Brain pericyte (primary cell): Measurements from ENCODE around the gene USP32.
"Not testable (repeated sequence)": the region's sequence is repeated elsewhere in the genome, so short reads cannot be mapped to it uniquely, and the experiment has no call there.

Experiments
- DNase-seq: peaks from one replicate; pipeline ENCODE4 v3.0.0-alpha.2; 2012; ENCODE audit warnings: low read depth, low spot score

The USP32 gene

GRCh38 chr17:60240290-60240689, 151.6 kb downstream of the USP32 start:
- no peak for DNase-seq

- DNase-seq: no peak
Observed at GRCh38 chr17:60231691-60232090, 160.2 kb downstream of the USP32 start.

GRCh38 chr17:60231234-60231633, 160.7 kb downstream of the USP32 start:
- DNase-seq: no peak

GRCh38 chr17:60230358-60230757, 161.6 kb downstream of the USP32 start:
- DNase-seq: no peak

GRCh38 chr17:60229188-60229802, 162.6 kb downstream of the USP32 start:
- DNase-seq: no peak

GRCh38 chr17:60227276-60227675, 164.7 kb downstream of the USP32 start:
- not testable (repeated sequence) for DNase-seq

DNA sequence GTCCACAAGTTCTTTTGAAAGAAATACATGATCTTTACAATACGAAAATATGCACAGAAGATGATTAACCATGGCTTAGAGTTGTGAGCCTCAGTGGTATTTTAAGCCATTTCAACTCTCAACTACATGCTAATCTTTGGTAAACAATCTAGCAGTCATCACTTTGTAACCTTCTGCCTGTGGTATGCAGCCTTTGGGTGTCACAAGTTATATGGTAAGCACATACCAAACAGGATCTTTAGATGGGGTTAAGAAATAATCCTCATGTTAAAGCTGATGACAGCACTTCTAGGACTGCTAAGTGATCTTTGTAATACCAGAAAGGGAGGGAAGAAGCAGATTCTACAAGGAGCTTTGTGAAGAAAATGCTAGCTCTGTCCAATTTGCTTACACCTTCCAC, 167.9 kb downstream of the USP32 start:
- no peak for DNase-seq

GRCh38 chr17:60223456-60223855, 168.5 kb downstream of the USP32 start:
- no peak for DNase-seq

- DNase-seq: not testable (repeated sequence)
Observed at GRCh38 chr17:60218774-60219173, 173.2 kb downstream of the USP32 start.

GRCh38 chr17:60215895-60216294, 176.0 kb downstream of the USP32 start:
- not testable (repeated sequence) for DNase-seq

DNA sequence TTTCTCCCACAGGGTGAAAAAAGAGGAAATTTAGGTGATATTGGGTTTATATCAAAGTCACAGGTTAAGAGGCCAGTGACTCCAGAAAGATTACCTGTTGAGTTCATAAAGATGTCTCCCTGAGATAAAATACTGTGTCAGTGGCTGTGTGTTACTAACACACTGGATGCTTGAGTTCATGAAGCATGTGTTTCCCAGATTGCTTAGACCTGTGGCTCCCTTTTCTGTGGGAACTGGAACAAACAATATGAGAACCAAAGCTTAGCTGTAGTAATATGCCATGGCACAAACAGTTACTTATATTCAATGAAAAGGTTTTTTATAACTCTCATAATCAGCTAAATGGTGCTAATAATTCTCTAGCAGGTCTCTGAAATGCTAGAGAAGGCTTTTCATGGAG, 180.7 kb downstream of the USP32 start:
- DNase-seq: not testable (repeated sequence)

GRCh38 chr17:60208302-60208701, 183.6 kb downstream of the USP32 start:
- DNase-seq: not testable (repeated sequence)

DNA sequence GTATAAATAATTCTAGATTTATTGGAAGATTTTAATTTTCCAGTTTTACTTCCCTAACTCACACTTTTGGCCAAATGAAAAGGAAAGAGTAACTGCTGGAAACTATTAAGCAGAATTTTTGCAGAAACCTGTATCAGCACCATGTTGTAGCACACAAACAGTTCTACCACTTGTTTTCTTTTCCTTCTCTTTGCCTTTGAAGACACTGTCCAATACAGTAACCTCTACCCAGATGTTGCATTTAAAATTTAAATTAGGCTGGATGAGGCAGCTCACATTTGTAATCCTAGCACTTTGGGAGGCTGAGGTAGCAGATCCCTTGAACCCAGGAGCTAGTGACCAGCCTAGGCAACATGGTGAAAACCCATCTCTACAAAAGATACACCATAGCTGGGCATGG, 186.2 kb downstream of the USP32 start:
- DNase-seq: not testable (repeated sequence)

DNA sequence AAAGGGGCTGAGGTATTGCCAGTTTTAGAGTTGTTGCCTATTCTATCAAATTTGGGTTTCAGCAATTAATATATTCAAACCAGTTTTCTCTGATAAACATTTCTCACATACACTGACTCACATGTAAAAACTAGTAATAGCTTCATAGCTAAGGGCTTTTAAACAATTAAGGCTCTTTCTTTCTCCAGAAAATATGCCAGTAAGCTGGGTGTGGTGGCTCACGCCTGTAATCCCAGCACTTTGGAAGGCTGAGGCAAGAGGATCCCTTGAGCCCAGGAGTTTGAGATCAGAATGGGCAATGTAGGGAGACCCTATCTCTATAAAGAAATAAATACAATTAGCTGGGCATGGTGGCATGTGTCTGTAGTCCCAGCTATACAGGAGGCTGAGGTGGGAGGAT, 193.3 kb downstream of the USP32 start:
- DNase-seq: not testable (repeated sequence)

GRCh38 chr17:60194141-60194540, 197.8 kb downstream of the USP32 start:
- not testable (repeated sequence) for DNase-seq

GRCh38 chr17:60193482-60193881, 198.5 kb downstream of the USP32 start:
- no peak for DNase-seq

DNA sequence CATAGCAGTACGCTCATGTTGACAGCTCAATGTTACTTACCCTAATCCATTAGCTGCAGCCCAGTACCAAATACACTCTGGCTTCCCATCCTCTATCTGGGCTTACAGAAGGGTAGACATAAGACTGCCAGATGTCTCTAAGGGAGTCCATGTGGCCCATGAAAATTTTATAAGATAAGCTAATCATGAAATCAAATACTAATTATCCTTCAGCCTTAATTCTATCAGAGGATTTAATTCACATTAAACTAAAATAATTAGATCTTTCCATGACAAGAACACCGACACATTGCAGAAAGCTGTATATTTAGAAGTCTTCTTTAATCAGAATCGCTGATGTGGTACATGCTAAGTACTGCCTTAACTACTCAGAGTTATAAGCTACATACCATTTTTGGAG, 198.9 kb downstream of the USP32 start:
- not testable (repeated sequence) for DNase-seq

GRCh38 chr17:60190032-60190431, 201.9 kb downstream of the USP32 start:
- DNase-seq: not testable (repeated sequence)

GRCh38 chr17:60188759-60189158, 203.2 kb downstream of the USP32 start:
- DNase-seq: no peak

DNA sequence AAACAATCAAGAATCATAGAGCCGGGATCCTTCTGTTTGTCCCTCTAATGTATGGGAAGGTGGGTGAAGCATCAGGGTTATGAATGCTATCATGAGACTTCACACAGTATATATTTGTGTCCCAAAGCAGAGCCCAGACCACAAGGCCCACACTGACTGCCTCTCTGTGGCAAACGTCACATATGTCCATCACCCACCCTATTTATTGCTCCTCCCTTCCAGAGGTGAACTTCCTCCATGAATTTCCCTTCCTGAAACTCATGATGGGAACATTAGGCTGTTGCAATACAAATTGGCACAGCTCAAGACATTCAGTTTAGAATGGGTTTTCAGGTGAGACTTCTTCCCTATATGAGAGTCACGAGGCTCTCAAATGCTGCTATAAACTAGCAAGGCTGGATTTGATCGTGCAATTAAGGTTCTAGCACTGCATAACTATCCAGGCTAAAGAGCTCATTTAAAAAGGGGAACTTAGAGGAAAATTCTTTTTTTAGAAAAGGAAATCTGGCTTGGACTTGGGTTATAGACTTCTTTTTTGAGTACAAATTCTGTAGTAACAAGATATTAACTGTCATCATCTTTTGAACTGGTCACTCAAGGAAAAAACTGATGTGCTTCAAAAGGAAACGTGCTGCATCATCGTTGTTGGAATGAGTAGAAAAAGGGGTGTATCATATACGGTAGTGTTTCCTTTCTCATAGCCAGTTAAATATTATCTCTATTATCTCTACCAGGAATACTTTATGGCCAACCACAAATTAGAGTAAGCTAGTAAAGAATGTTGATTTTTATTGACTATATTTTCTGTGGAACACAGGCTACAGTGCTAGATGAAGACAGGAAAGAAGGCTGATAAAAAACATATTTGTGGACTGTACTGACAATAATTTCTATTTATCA, 204.8 kb downstream of the USP32 start:
- not testable (repeated sequence) for DNase-seq

- not testable (repeated sequence) for DNase-seq
Observed at GRCh38 chr17:60186372-60186771, 205.6 kb downstream of the USP32 start.

DNA sequence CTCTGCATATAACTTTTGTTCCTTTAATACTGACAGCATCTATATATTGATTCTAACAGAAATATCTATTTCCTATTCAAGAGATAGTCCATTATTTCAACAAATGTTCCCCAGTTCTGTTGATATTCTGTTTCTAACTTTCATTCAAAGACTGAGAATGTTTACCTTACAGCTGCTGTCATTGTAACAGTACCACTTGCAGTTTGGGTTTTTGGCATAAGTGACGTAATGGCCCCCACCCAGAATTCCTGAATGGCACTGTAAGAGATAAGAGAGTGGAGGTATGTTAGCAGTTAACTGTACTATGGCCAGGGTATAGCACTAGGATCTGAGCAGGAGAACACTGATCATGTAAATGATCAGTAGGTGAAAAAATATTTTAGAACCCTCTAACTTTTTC, 211.6 kb downstream of the USP32 start:
- not testable (repeated sequence) for DNase-seq

- DNase-seq: not testable (repeated sequence)
Observed at GRCh38 chr17:60178180-60178579, 213.8 kb downstream of the USP32 start.
